Measurements from ENCODE around the gene UBALD1. TPM values are rescaled to one million over a fixed set of nuclear protein-coding genes. Genes with fewer than 3 reads are reported as not detected.

Gene UBALD1
- total RNA-seq, 4 donors from 2014 or later: 5.9 to 24.0 (median 14.3) TPM

- Histone ChIP-seq H3K36me3 (peaks cover 0 to 100% of the 10 kb centered on the region in 2 donors), H3K9me3 (no peaks in the 10 kb centered on the region), H3K27ac (no peak overlapping the region), H3K4me1 (peaks cover 0 to 21% (median 0%) of the 10 kb centered on the region in 3 donors), H3K4me3 (no peak overlapping the region), H3K27me3 (no peaks in the 10 kb centered on the region)
- no peak for ATAC-seq
- no CpG with 5 or more reads among the region's 6 CpGs for WGBS, 2 donors (ENCODE audit: low coverage in 1 of 2)
- TF ChIP-seq POLR2A (IDR thresholded peaks at IDR 0.05) (no peak), POLR2AphosphoS5 (IDR thresholded peaks at IDR 0.05) (no peak), CTCF (IDR thresholded peaks at IDR 0.05) (no peak), EP300 (IDR thresholded peaks at IDR 0.05) (no peak)
These were observed 41.1 kb upstream of the UBALD1 start for GRCh38 chr16:4655801-4656200.

- no peaks in the 10 kb centered on the region for H3K27me3 ChIP-seq
- no peak overlapping the region for H3K4me3 ChIP-seq
- H3K4me1 ChIP-seq: peaks cover 0 to 13% (median 0%) of the 10 kb centered on the region in 3 donors
- no peak for TF ChIP-seq EP300 (IDR thresholded peaks at IDR 0.05)
- no peak for ATAC-seq
- peaks cover 0 to 100% of the 10 kb centered on the region in 2 donors for H3K36me3 ChIP-seq
- H3K9me3 ChIP-seq: no peaks in the 10 kb centered on the region
- 92% methylated on average over 5 of the region's 12 CpGs; no CpG with 5 or more reads in 1 of the 2 donors for WGBS, 2 donors (ENCODE audit: low coverage in 1 of 2)
- no peak overlapping the region for H3K27ac ChIP-seq
These were observed 40.4 kb upstream of the UBALD1 start for GRCh38 chr16:4654964-4655590.

GRCh38 chr16:4654011-4654963, 39.6 kb upstream of the UBALD1 start:
- H3K4me3 ChIP-seq: no peak overlapping the region
- no peaks in the 10 kb centered on the region for H3K27me3 ChIP-seq
- 50 to 93% methylated on average over 5 of the region's 16 CpGs for WGBS, 2 donors (ENCODE audit: low coverage in 1 of 2)
- H3K27ac ChIP-seq: no peak overlapping the region
- H3K36me3 ChIP-seq: peaks cover 0 to 95% of the 10 kb centered on the region in 2 donors
- no peaks in the 10 kb centered on the region for H3K9me3 ChIP-seq
- no peak for TF ChIP-seq CTCF (IDR thresholded peaks at IDR 0.05)
- no peak for TF ChIP-seq EP300 (IDR thresholded peaks at IDR 0.05)
- TF ChIP-seq POLR2A (IDR thresholded peaks at IDR 0.05): no peak
- no peak for TF ChIP-seq POLR2AphosphoS5 (IDR thresholded peaks at IDR 0.05)
- peaks cover 0 to 6% (median 0%) of the 10 kb centered on the region in 3 donors for H3K4me1 ChIP-seq
- ATAC-seq: no peak

GRCh38 chr16:4652561-4652960, 37.9 kb upstream of the UBALD1 start:
- no peak for TF ChIP-seq EP300 (IDR thresholded peaks at IDR 0.05)
- no peak for TF ChIP-seq POLR2AphosphoS5 (IDR thresholded peaks at IDR 0.05)
- TF ChIP-seq POLR2A (IDR thresholded peaks at IDR 0.05): no peak
- TF ChIP-seq CTCF (IDR thresholded peaks at IDR 0.05): no peak
- ATAC-seq: no peak
- H3K36me3 ChIP-seq: peaks cover 0 to 86% of the 10 kb centered on the region in 2 donors
- H3K27ac ChIP-seq: no peak overlapping the region
- WGBS, 2 donors (ENCODE audit: low coverage in 1 of 2): 60% methylated on average over 1 of the region's 25 CpGs; no CpG with 5 or more reads in 1 of the 2 donors
- H3K4me1 ChIP-seq: peaks cover 0 to 4% (median 0%) of the 10 kb centered on the region in 3 donors
- no peak overlapping the region for H3K4me3 ChIP-seq
- no peaks in the 10 kb centered on the region for H3K27me3 ChIP-seq
- no peaks in the 10 kb centered on the region for H3K9me3 ChIP-seq

- H3K27ac ChIP-seq: no peak overlapping the region
- TF ChIP-seq POLR2A (IDR thresholded peaks at IDR 0.05) (no peak), CTCF (IDR thresholded peaks at IDR 0.05) (no peak), EP300 (IDR thresholded peaks at IDR 0.05) (no peak), POLR2AphosphoS5 (IDR thresholded peaks at IDR 0.05) (no peak)
- no peak overlapping the region for H3K4me3 ChIP-seq
- no peaks in the 10 kb centered on the region for H3K9me3 ChIP-seq
- ATAC-seq: no peak
- H3K4me1 ChIP-seq: peaks cover 0 to 4% (median 0%) of the 10 kb centered on the region in 3 donors
- 80 to 93% methylated on average over 1 to 8 of the region's 13 CpGs for WGBS, 2 donors (ENCODE audit: low coverage in 1 of 2)
- no peaks in the 10 kb centered on the region for H3K27me3 ChIP-seq
- peaks cover 0 to 85% of the 10 kb centered on the region in 2 donors for H3K36me3 ChIP-seq
These were observed 37.1 kb upstream of the UBALD1 start for GRCh38 chr16:4651827-4652226.

All from gastroesophageal sphincter (tissue), 4 donors.